Stimulated activated CD4-positive, alpha-beta T cell treated with anti-CD3 and anti-CD28 coated beads, Interleukin-15, amount 100 ng/mL, for 1 hour (primary cell): Measurements from ENCODE around the gene CD68.
"Not testable (repeated sequence)": the region's sequence is repeated elsewhere in the genome, so short reads cannot be mapped to it uniquely, and the experiment has no call there.

Source experiments
- DNase-seq, 2 donors: peaks; one replicate each; pipeline ENCODE4 v3.0.0-alpha.2; 2020; ENCODE audit warnings: low read depth in 1 of 2, low spot score in 1 of 2

CD68 gene

DNA sequence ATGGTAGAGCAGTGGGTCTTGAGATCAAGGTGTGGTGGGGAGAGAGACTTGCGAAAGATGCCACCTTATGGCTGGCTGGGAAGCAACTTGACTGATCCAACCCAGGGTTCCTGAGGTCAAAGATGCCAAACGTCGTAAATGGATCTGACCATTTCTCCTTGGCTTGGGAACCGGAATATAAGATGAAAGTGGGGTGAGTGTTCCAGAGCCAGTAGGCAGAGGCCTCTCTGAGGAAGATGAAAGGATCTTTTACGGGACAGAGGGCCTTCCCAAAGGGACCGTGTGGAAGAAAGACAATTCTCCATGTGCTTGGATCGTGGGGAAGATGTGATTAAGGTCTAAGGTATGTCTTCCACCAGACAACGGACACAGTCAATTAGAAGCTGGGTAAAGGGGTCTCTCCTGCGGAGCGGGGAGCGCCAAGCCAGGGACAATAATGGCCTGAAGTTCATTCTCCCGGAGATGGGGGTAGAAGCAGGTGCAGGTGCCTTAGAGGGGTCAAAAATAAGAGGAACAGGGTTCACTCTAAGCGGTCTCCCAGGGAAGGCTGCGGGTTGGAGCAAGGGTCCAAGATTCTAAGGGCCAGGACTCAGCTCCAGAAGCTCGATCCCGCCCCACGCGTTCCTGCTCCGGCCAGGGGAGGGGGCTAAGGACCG is 34.5 kb downstream of the CD68 start:
- DNase-seq, result no peak

DNA sequence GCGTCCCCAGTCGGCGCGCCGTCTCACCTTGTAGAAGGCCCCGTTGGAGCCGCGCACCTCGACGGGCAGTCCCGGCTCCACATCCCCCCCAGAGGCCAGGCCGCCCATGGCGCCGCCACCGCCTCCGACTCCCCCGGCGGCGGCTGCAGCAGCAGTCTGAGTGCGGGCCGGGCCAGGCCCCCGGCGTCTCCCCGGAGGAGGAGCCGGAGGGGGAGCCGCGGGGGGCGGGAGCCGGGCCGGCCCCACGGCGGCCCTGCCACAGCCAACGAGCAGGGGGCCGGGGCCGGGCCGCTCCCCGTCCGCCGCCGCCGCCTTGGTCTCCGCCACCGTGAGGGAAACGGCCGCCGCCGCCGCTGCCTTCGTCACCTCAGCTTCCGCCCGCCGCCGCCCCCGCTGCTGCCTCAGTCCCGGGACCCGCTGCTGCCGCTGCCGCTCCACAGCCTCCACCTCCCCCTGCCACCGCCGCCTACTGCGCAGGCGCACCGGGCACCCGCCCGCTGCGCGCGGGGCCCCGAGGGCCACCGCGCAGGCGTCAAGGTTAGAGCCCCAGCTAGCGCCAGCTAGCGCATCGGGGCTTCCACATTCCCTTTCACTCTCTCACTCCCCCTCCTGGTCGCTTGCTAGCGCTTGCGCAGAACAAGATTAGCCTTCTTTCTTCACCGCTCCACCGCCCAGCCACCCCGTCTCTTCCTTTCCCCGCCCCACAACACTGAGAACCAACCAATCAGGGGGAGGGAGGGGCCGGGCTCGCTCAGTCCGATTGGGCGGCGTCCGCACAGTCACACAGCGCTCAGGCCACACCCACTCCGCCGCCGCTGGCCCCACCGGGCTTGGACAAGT is 35.2 kb downstream of the CD68 start, which contains the start of gene FXR2:
Gene FXR2, minus strand, starts transcription at position 473 of the 840 bp plus-strand sequence. Its CDS starts 365 bp downstream, at position 108.
- peak; percentile 96 to 98 for DNase-seq

DNA sequence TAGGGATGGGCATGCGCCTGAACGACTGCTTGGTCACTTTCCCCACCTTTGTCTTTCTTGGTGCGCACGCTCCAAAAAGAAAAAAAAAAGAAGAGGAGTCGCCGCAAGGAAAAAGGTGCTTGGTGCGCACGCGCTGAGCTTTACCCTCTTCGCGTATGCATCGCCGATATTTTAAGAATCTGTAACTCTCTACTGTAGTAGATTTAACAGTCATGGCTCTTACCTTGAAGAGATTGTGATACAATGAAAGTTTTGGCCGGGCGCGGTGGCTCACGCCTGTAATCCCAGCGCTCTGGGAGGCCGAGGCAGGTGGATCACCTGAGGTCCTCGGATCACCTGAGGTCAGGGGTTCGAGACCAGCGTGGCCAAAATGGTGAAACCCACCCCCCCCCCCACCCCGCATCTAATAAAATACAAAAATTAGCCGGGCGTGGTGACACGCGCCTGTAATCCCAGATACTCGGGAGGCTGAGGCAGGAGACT is 35.9 kb downstream of the CD68 start:
- no peak for DNase-seq

DNA sequence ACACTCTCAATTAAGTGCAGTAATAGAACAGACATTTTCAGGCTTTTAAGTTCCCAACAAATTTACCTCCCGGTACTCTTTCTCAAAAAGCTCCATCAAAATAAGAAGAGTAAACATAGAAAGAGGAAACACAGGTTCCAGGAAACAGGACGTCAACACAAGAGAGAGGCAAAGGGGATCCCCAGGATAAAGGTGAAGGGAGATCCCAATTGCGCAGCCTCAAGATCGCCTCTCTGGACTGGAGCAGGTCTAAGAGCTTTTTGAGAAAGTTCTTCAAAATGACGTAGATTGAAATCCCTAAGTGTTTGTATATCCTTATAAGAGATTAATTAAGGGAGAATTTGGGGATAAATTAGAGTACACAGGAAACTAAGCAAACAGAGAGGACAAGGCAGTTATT is 39.2 kb downstream of the CD68 start:
- no peak for DNase-seq

DNA sequence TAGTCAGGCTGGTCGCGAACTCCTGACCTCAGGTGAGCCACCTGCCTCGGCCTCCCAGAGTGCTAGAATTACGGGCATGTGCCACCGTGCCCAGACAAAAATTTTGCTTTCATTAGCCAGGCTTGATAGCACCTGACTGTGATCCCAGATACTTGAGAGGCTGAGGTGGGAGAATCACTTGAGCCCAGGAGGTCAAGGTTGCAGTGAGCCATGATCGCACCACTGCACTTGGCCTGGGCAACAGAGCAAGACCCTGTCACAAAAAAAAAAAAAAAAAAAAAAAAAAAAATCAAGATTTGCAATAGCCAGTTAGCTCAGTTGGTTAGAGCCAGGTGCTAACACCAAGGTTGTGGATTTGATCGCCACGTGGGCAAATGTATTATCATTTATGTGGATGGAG is 41.4 kb downstream of the CD68 start:
- DNase-seq, result no peak

DNA sequence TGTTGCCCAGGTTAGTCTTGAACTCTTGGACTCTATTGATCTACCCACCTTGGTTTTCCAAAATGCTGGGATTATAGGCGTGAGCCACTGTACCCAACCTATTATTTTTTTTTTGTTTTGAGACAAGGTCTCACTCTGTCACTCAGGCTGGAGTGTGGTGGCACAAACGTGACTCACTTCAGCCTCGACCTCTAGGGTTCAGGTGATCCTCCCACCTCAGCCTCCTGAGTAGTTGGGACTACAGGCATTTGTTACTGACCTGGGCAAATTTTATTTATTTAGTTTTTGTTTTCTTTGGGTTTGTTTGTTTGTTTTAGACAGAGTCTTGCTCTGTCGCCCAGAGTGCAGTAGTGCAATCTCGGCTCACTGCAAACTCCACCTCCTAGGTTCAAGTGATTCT is 44.2 kb downstream of the CD68 start:
- DNase-seq, result no peak

DNA sequence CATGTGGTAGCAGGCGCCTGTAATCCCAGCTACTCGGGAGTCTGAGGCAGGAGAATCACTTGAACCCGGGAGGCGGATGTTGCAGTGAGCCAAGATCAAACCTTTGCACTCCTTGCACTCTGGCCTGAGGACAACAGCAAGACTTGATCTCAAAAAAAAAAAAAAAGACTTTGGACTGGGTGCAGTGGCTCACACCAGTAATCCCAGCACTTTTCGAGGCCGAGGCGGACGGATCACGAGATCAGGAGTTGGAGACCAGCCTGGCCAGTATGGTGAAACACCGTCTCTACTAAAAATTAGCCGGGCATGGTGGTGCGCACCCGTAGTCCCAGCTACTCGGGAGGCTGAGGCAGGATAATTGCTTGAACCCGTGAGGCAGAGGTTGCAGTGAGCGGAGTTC is 46.3 kb downstream of the CD68 start:
- DNase-seq, result not testable (repeated sequence)

DNA sequence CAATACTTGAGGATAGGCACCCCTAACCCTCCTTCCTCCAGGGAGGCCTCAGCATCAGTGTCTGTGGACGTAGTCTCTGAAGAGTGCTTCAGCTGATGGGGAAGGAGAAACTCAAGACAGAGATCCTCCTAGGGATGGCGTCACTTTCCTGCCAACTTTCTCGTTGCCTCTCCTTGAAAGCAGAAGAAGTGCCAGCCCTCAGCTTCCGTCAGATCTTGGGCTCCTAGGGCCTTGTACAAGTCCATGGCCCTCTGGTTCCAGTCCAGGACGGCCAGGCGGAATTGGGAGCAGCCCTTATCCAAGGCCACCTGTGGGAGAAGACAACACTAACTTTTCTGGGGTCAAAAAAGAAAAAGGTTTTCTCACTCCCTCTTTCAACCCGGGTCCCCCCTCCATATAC is 46.9 kb downstream of the CD68 start:
- no peak for DNase-seq

DNA sequence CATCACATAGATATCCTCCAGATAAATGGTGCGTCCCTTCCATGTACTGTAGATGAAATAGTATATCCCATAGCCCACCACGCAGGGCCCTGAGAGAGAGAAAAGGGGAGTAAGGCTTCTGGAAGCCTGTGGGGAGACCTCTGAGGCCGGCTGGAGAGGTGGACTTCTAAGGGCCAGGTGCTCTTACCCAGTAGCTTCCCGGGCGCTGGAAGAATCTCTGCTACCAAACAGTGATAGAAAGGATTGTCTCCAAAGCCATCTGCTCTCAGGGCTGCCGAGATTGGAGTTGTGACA is 47.5 kb downstream of the CD68 start:
- no peak for DNase-seq

DNA sequence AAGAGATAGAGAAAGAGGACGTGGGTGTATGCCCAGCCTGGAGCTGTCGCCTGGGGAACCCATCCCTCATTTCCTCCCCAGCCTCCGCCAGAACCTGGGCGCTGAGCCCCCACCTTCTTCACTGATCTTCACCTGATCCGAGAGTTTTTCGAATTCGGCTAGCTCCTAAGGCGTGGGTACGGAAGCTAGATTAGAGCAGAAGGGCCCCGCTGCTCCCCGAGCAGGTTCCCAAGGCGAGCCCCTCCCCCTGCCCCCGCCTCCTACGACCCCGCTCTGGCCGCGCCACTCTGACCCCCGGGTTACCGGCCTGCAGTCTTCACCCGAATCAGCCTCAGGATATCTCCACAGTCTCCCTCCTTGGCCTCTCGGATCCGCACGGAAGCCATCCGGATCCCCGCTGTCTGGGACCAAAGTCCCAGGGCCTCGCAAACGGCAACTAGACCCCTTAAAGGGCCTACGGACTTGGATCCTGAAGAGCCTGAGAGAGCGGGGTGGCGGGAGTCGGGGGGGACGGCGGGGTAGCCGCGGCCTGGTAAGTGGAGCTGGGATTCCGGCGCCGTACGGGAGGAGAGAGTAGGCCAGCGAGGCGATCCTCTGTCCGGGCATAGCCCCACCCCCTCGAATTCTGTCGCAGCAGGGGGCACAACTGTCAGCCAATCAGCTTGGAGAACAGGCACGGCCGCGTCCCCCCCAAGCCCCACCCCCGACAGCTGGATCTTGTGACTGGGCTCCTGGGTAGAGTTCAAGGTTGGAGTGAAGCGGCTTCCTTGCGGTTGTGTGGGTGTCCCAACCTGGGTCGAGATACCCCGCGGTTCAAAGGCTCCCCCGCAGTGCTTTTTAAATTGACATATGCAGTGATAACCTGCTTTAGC is 48.0 kb downstream of the CD68 start, which contains the start of gene SAT2:
Gene SAT2, minus strand, starts transcription at position 572 of the 872 bp plus-strand sequence. Its CDS starts 186 bp downstream, at position 386.
- DNase-seq, result peak; percentile 66 to 71

DNA sequence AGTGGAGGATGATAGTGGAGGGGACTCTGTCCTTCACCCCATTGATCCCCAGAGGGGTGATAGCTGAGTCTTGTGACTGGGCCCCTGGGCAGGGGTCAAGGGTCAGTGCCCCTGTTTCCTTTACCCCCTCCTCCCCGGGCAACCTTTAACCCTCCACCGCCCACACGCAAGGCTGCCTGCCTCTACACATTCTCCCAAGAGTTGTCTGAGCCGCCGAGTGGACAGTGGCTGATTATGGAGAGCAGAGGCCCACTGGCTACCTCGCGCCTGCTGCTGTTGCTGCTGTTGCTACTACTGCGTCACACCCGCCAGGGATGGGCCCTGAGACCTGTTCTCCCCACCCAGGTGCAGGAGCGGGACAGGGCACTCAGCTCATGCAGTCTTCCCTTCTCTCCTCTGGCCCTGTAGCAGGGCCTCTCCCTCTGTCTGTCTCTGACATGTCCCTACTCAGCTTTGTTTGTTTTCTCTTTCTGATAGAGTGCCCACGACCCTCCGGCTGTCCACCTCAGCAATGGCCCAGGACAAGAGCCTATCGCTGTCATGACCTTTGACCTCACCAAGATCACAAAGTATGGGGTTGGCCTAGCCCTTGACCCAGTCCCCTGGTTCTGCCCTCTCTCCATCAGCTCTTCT is 50.6 kb downstream of the CD68 start, which contains the start of gene SHBG:
Gene SHBG, plus strand, starts transcription at position 197 of the 633 bp plus-strand sequence. Its CDS starts 38 bp downstream, at position 235.
- no peak for DNase-seq
